Motor neuron (in vitro differentiated cells): ENCODE measurements around the gene TTC13. TPM values are rescaled to one million over a fixed set of nuclear protein-coding genes. Genes with fewer than 3 reads are reported as not detected.
A peak's percentile ranks its signal among the peaks of the same experiment; 100 is the strongest.

Source experiments
- ATAC-seq, 8 experiments: fragments of 200-7000 bp; cut with Tn5 transposase; replicated peaks in 6 of 8; 2 replicates each; pipeline ENCODE4 v1.8.0; 2021; ENCODE audit warnings: mild to moderate bottlenecking in 8 of 8, moderate library complexity in 8 of 8
- H3K27ac ChIP-seq, 2 donors: fragments of 250-450 bp; sonication (Bioruptor Pico); 2 replicates each; pipeline ENCODE4 v1.9.0; 2021; ENCODE audit warnings: antibody characterized with exemption in 2 of 2, mild to moderate bottlenecking in 2 of 2, moderate library complexity in 1 of 2
- H3K4me1 ChIP-seq, 2 donors: fragments of 250-450 bp; sonication (Bioruptor Pico); replicated peaks in 1 of 2; 2 replicates each; pipeline ENCODE4 v1.6.1; 2021; ENCODE audit warnings: antibody characterized with exemption in 2 of 2, mild to moderate bottlenecking in 2 of 2, moderate library complexity in 1 of 2
- H3K4me3 ChIP-seq, 5 donors: fragments of 250-450 bp; sonication (Bioruptor Pico); 2 replicates each; pipeline ENCODE4 v1.9.0; 2021; ENCODE audit warnings: antibody characterized with exemption in 5 of 5, mild to moderate bottlenecking in 5 of 5, moderate library complexity in 4 of 5
- WGBS, 10 experiments: fragments of 450-650 bp; shearing (Covaris generic); methylation state at CpG; one replicate each; pipeline ENCODE4 v1.0.0; 2022; 5-methylcytosine and 5-hydroxymethylcytosine counted together
- in situ Hi-C, 9 experiments: fragments of 400-800 bp; cut with MboI; loops; one replicate each; pipeline ENCODE4 v1.15.0; 2021; ENCODE audit warnings: low sequenced_read_pairs in 9 of 9, low pct_unique_long_range_greater_than_20kb in 2 of 9; ENCODE audit not compliant: unreplicated experiment in 9 of 9
- total RNA-seq, 8 experiments: library from RNA; unstranded; fragments of 300-600 nt; gene quantifications; 2 replicates each; pipeline versions ENCODE4 v1.2.3 to v1.2.4, GENCODE V29; 2022

Gene TTC13
- total RNA-seq, 8 experiments from 2014 or later, result 9.8 to 36.9 (median 24.8) TPM

DNA sequence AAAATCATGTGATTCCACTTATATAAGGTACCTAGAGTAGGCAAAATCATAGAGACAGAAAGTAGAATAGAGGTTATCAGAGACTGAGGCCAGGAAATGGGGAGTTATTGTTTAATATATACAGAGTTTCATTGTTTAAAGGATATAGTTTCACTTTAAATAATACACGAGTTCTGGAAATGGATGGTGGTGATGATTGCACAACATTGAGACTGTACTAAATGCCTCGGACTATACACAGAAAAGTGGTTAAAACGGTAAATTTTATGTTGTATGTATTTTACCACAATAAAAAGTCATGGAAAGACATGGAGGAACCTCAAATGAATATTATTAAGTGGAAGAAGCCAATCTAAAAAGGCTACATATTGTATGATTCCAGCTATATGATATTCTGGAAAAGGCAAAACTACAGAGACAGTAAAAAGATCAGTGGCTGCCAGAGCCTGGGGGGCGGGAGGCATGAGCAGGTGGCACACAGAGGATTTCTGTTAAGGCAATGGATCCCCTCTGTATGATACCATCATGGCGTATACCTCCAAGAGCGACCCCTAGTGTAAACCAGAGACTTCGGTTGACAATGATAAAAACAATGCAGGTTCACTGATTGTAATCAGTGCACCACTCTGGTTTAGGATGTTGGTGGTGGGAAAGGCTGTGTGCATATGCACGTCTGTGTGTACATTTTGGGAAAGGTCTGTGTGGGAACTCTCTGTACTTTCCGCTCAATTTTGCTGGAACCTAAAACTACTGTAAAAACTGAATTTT, 117.9 kb downstream of the TTC13 start:
- Histone ChIP-seq H3K4me3 (no peak overlapping the region), H3K4me1 (peaks cover 21 to 38% of the 10 kb centered on the region in 2 donors), H3K27ac (no peak overlapping the region)
- in situ Hi-C loops, result no loop called here
- ATAC-seq, result no peak
- 65 to 98% (median 95%) methylated on average over 3 to 9 of the region's 9 CpGs for WGBS, 10 experiments

DNA sequence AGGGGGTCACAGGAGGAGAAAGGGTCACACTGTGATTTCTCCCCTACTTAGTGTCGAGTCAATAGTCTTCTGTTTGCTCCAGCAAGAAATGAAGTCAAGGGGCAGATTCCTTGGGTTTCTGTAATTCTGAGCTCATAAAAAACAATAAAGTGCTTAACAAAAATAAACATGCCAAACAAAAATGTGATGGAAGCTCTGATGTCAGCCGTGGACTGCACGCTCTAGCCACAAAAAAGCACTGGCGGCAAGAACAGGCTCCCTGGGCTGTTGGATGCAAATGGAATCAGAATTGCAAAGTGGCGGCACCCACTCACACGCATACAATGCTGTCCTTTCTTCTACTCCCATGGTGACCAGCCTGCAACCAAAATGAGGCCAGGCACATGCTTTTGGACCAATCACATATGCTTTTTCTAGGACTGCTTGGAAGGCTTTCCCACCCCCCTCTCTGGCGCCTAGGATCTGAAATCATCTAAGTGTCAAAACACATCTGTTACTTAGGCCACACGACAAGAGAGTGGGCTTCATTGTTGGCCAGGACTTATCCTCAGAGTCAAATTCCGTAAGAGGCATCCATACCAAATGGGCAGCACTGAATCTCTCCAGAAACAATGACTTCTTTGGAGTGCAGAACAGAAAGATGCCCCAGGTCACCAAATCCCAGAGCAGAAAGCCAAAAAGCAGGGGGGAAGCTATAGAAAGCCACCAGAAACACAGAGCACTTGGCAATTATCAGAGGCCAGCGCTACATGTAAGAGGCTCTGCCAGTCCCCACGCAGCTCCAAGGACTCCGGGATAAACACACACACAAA, 119.5 kb downstream of the TTC13 start:
- H3K4me1 ChIP-seq, result peaks cover 16 to 35% of the 10 kb centered on the region in 2 donors
- in situ Hi-C loops, result no loop called here
- peak; percentile 85 to 98 (median 90) for ATAC-seq
- H3K4me3 ChIP-seq, result no peak overlapping the region
- 19 to 69% (median 49%) methylated on average over 2 to 12 of the region's 12 CpGs; no CpG with 5 or more reads in 1 of the 10 experiments for WGBS, 10 experiments
- H3K27ac ChIP-seq, result peak overlapping the region in 1 of 2 donors; percentile 7

DNA sequence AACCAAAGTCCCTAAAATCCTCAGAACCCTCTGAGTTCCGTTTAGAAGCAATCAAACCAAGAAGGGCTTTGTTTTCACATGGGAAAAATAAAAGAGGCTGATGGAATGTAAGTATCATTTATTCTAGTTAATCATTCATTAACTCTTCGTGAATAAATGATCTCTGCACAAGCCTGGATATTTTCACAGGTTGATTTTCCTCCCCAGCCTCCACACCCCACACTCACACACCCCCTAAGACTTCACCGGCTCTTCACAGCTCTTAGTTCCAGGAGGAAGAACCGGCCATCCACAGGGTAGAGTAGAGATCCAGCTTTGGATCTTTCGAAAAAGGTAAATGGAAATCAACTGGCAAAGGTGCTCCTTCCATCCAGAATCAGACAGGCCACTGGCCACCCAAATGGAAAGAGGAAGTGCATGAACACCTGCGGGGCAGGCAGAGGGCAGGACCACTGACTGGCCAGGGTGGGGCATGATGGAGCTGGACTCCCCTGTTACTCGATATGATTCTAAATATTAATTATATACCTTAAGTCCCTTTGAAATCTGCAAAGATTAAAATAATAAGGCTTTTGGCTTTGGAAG, 120.3 kb downstream of the TTC13 start:
- Histone ChIP-seq H3K4me1 (peaks cover 16 to 30% of the 10 kb centered on the region in 2 donors), H3K27ac (no peak overlapping the region), H3K4me3 (no peak overlapping the region)
- WGBS, 10 experiments, result 50 to 100% (median 92%) methylated on average over 1 to 5 of the region's 7 CpGs
- in situ Hi-C loops, result no loop called here
- no peak for ATAC-seq

DNA sequence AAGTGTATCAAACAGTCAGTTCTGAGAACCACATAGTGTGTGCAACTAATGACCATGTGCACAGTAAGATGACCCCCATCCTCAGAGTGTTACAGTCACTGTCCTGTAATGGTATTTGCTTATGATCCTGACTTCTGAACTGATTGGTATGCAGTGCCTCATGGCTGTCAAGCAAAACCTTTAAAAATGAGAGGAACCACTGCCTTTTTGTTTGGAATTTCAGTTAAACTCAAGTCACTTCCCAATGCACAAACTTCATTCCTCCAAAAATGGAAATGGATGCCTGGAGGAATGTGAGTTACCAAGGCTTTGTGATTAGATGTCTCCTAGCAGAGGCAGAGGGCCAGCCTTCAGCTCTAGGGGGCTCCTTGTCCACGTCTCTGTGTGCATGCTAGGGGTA, 120.8 kb downstream of the TTC13 start:
- Histone ChIP-seq H3K4me3 (no peak overlapping the region), H3K4me1 (peaks cover 16 to 30% of the 10 kb centered on the region in 2 donors), H3K27ac (no peak overlapping the region)
- in situ Hi-C loops, result no loop called here
- ATAC-seq, result no peak
- WGBS, 10 experiments, result 57 to 100% (median 86%) methylated on average over 1 of the region's 1 CpG; no CpG with 5 or more reads in 6 of the 10 experiments

DNA sequence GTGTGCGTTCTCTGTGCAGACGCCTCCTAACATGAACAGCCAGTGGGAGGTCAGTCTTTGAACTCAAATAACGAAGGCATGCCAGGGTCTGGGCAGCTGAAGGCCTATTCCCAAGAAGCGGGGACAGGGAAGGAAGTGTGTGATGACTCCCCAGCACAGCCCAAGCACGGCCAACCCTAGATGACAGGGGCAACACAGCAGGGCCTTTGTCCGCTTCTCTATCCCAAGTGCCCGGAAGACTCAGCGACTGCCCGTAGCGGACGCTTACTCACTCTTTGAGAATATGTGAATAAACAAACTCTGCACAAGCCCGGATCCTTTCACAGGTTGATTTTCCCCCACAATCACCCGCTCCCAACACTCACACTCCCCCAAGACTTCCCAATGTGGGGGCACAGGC, 121.6 kb downstream of the TTC13 start:
- Histone ChIP-seq H3K4me3 (no peak overlapping the region), H3K4me1 (peaks cover 16 to 30% of the 10 kb centered on the region in 2 donors), H3K27ac (no peak overlapping the region)
- ATAC-seq, result peak in 1 of 8 experiments; percentile 34
- WGBS, 10 experiments, result 83 to 94% (median 90%) methylated on average over 1 to 6 of the region's 13 CpGs; no CpG with 5 or more reads in 5 of the 10 experiments
- in situ Hi-C loops, result no loop called here

Other genes starting within 250 kb of the TTC13 start
- under 1 TPM in 4 of 8 experiments, not detected in 4; 0.08 to 0.29 (median 0.11) TPM for gene CAPN9, start 231.5 kb downstream of the TTC13 start, total RNA-seq
- gene C1orf198, start 110.3 kb downstream of the TTC13 start, total RNA-seq, result 10 to 100 TPM; 10.5 to 62.8 (median 38.9) TPM
- gene ARV1, start 233 bp upstream of the TTC13 start, total RNA-seq, result 10 to 100 TPM; 25.6 to 40.8 (median 29.0) TPM
- gene FAM89A, start 61.4 kb upstream of the TTC13 start, total RNA-seq, result 10 to 100 TPM in 3 of 8 experiments, 1 to 10 TPM in 5; 1.9 to 61.1 (median 5.3) TPM
- gene TRIM67, start 183.2 kb upstream of the TTC13 start, total RNA-seq, result 10 to 100 TPM in 4 of 8 experiments, 1 to 10 TPM in 2, under 1 TPM in 2; 0.18 to 21.8 (median 9.5) TPM